GM13977 (cell line): Measurements from ENCODE around the gene COL5A3.
"Not testable (repeated sequence)": the region's sequence is repeated elsewhere in the genome, so short reads cannot be mapped to it uniquely, and the experiment has no call there.

Experiments
- DNase-seq: peaks from one replicate; pipeline ENCODE4 v3.0.0; 2012; ENCODE audit warnings: low spot score
- in situ Hi-C: fragments of 300-500 bp; cut with MboI; formaldehyde crosslinking; loops from one replicate; pipeline ENCODE4 v1.12.0; 2022; ENCODE audit warnings: low sequenced_read_pairs, low pct_unique_long_range_greater_than_20kb, mixed read lengths, inconsistent platforms; ENCODE audit not compliant: unreplicated experiment
- TF ChIP-seq, protein P1 (sequence below): IDR thresholded peaks from 2 replicates; pipeline ENCODE4 v1.5.1; 2012; ENCODE audit warnings: mild to moderate bottlenecking, control low read depth; ENCODE audit not compliant: insufficient read depth; ENCODE audit errors: extremely low read depth, missing control alignments

The COL5A3 gene

DNA sequence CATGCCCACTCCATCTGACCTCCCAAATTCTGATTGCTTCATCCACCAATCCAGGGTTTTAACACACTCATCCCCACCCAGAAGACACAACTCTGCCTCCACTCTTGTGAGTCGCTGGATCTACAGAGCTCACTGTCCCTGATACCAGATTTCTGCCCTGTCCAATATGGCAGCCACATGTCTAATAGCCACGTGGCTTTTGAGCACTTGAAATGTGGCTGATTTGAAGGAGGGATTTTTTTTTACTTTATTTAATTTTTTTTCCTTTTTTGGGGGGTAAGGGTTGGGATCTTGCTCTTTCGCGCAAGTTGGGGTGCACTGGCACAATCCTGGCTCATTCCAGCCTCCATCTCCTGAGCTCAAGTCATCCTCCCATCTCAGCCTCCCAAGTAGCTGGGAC lies 49.2 kb downstream of the COL5A3 start:
- in situ Hi-C loops: no loop called here
- no peak for DNase-seq
- TF ChIP-seq, protein P1, sequence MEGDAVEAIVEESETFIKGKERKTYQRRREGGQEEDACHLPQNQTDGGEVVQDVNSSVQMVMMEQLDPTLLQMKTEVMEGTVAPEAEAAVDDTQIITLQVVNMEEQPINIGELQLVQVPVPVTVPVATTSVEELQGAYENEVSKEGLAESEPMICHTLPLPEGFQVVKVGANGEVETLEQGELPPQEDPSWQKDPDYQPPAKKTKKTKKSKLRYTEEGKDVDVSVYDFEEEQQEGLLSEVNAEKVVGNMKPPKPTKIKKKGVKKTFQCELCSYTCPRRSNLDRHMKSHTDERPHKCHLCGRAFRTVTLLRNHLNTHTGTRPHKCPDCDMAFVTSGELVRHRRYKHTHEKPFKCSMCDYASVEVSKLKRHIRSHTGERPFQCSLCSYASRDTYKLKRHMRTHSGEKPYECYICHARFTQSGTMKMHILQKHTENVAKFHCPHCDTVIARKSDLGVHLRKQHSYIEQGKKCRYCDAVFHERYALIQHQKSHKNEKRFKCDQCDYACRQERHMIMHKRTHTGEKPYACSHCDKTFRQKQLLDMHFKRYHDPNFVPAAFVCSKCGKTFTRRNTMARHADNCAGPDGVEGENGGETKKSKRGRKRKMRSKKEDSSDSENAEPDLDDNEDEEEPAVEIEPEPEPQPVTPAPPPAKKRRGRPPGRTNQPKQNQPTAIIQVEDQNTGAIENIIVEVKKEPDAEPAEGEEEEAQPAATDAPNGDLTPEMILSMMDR: no peak

DNA sequence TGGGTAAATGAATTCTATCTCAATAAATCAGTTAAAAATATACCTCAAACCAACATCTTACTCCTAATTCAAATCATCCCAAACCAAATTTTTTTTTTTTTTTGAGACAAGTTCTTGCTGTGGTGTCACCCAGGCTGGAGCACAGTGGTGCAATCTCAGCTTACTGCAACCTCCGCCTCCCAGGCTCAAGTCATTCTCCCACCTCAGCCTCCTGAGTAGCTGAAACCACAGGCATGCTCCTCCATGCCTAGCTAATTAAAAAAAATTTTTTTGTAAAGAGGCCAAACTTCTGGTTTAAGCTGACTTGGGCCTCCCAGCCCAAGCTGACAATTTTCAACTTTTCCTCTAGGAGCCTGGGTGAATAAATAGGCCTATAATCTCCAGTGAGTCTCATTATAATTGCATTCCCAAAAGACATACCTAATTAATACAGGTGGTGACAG lies 51.9 kb downstream of the COL5A3 start:
- TF ChIP-seq, protein P1: no peak
- no peak for DNase-seq
- in situ Hi-C loops: no loop called here

DNA sequence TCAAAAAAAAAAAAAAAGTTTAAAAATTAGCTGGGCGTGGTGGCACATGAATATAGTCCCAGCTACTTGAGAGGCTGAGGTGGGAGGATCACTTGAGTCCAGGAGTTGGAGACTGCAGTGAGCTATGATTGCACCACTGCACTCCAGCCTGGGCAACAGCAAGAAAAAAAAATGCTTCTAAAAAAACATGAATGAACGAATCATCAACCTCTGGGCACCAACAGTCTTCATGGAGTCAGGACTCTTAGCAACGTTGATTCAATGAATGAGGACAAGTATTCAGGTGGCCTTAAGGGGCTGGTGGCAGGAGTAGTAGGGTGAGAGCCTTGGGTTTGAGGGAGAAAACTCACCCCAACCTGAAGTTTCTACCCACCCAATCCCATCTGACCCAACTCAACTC lies 53.3 kb downstream of the COL5A3 start:
- TF ChIP-seq, protein P1: no peak
- DNase-seq: no peak
- in situ Hi-C loops: no loop called here

DNA sequence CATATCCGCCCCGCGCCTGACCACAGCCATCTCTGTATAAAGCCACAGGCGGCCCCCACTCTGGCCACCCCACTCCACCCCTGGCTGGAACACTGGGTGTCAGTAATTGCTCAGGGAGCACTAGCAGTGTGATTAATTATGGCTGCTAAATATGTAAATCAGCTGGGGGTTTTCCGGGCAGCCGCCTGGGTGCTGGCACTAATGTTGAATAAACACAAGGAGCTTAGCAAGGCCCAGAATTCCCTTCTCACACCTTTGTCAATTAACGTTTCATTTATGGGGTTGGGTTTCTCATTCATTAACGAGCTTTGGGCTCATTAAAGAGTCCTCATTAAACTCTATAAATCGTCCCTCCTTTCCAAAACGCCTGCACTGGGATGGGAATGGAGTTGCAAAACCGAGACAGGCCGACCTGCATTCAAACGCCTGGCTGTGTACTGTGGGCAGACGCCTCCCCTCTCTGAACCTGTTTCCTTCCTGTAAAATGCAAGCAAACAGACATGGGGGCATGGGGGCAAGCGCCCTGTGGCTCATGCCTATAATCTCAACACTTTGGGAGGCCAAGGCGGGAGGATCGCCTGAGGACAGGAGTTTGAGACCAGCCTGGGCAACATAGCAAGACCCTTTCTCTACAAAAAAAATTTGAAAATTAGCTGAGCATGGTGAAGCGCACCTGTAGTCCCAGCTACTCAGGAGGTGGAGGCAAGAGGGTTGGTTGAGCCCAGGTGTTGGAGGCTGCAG lies 56.3 kb downstream of the COL5A3 start:
- in situ Hi-C loops: no loop called here
- TF ChIP-seq, protein P1: no peak
- DNase-seq: no peak

DNA sequence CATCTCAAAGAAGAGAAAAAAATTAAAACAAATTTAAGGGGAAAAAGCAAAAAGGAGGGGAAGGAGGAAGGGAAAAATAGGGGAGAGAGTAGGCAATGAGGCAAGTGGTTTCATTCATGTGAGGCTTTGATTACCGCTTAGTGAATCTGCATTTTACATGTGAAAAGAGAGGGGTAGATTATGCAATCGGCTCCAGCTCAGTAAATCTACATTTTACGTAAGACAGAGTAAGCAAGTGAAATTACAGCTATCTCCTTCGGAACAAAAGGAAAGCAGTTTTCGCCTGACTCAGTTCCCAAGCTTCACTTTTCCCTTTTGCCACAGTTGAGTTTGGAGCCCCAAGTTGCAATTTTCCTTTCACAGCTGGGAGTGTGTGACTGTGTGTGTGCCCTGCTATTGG lies 58.0 kb downstream of the COL5A3 start:
- TF ChIP-seq, protein P1: no peak
- DNase-seq: no peak
- in situ Hi-C loops: no loop called here

DNA sequence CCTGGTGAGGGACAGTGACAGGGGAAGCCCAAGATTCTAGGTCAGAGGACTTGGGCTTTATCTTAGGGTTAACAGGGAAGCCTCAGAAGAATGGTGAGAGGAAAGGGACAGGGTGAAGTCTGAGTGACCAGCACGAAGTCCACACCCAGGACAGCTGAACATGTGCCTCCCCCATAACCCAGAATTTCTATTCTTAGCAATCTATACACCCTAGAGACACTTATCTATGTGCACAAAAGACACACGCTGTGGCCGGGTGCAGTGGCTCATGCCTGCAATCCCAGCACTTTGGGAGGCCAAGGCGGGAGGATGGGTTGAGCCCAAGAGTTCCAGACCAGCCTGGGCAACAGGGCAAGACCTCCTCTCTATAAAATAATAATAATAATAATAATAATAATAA lies 62.9 kb downstream of the COL5A3 start:
- in situ Hi-C loops: loop anchor here (10.0 to 25.0 kb wide), 2 partner anchors 315 to 437 kb away; partner anchors contain the start of genes ICAM1, MRPL4 and TYK2
- DNase-seq: no peak
- TF ChIP-seq, protein P1: no peak

DNA sequence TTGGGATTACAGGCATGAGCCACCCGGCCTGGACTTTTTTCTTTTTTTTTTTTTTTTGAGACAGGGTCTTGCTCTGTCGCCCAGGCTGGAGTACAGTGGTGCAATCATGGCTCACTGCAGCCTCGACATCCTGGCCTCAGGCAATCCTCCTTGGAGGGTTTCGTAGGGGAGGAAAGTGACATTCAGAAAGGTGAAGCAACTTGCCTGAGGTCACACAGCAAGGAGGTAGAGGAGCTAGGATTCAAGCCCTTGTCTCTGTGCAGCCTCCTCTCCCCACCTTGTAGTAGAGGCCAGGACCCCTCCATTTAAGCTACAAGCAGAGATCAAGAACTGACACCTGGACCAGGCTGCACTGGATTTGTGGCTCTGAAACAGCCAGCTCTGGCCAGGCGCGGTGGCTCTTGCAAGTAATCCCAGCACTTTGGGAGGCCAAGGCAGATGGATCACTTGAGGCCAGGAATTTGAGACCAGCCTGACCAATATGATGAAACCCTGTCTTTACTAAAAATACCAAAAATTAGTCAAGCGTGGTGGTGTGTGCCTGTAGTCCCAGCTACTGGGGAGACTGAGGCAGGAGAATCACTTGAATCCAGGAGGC lies 63.7 kb downstream of the COL5A3 start:
- in situ Hi-C loops: loop anchor here (10.0 to 25.0 kb wide), 2 partner anchors 316 to 438 kb away; partner anchors contain the start of genes ICAM1, MRPL4 and TYK2
- DNase-seq: not testable (repeated sequence)
